Suprapubic skin (tissue), 3 donors: ENCODE measurements around the gene CALML3.

Experiments
- POLR2AphosphoS5 ChIP-seq, 3 donors: sonication (generic); formaldehyde crosslinking; IDR thresholded peaks; one replicate each; pipeline ENCODE4 v1.6.1; 2017; ENCODE audit warnings: antibody characterized with exemption in 3 of 3
- TF ChIP-seq, protein P1 (sequence below), 2 donors: fragments of 200-600 bp in 1 of 2; fragments of 450-650 bp in 1 of 2; sonication (generic) in 1 of 2; IDR thresholded peaks; one replicate each; pipeline ENCODE4 v1.5.1; 2016 to 2019; ENCODE audit warnings: antibody characterized with exemption in 2 of 2, mild to moderate bottlenecking in 1 of 2, moderate library complexity in 1 of 2

DNA sequence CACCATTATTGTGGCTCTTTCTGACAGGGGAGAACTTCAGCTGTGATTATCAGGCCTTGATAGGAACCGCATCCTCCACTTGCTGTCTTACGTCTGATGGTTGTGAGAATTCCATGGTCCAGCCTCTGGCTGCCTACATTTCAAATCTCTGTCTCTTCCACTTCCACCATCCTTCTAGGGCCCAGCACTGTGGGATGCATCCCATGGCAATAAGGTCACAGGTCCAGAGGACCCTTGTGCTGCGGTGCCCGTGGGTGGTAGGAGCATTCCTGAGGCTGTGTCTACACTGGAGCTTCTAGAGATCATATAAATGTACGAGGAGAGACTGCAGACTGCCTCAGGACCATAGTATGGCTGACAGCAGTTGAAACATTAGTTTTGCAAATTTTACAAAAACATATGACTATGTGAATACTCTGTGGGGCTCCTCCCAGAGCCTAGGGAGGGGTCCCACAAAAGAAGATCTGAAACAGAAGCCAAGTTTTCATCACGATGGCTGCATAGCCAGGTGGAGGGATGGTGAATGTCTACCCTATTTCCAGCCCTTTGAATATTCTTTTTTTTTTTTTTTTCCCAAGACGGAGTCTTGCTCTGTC, 11.8 kb downstream of the CALML3 start:
- no peak for TF ChIP-seq POLR2AphosphoS5 (IDR thresholded peaks at IDR 0.05)
- TF ChIP-seq, protein P1, sequence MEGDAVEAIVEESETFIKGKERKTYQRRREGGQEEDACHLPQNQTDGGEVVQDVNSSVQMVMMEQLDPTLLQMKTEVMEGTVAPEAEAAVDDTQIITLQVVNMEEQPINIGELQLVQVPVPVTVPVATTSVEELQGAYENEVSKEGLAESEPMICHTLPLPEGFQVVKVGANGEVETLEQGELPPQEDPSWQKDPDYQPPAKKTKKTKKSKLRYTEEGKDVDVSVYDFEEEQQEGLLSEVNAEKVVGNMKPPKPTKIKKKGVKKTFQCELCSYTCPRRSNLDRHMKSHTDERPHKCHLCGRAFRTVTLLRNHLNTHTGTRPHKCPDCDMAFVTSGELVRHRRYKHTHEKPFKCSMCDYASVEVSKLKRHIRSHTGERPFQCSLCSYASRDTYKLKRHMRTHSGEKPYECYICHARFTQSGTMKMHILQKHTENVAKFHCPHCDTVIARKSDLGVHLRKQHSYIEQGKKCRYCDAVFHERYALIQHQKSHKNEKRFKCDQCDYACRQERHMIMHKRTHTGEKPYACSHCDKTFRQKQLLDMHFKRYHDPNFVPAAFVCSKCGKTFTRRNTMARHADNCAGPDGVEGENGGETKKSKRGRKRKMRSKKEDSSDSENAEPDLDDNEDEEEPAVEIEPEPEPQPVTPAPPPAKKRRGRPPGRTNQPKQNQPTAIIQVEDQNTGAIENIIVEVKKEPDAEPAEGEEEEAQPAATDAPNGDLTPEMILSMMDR (IDR thresholded peaks at IDR 0.05): no peak
